H1 (cell line): Measurements from ENCODE around the gene NDRG4. TPM values are rescaled to one million over a fixed set of nuclear protein-coding genes. Genes with fewer than 3 reads are reported as not detected.

ENCODE experiments used
- CTCF ChIA-PET: fragments of 300-600 bp; sonication (Branson Sonifier 250); formaldehyde crosslinking; loops from one replicate; lab custom pipeline; 2021; ENCODE audit not compliant: partially characterized antibody; lab: Charles Lee
- POLR2A ChIA-PET: fragments of 300-600 bp; sonication (Branson Sonifier 250); formaldehyde crosslinking; loops from one replicate; lab custom pipeline; 2021; ENCODE audit warnings: inconsistent platforms; ENCODE audit not compliant: partially characterized antibody; lab: Charles Lee
- DNase-seq, 2 experiments: peaks; one replicate each; pipeline versions ENCODE4 v3.0.0 to v3.0.0-alpha.2; 2010 to 2022; ENCODE audit warnings: low spot score in 2 of 2, low read depth in 1 of 2, mixed read lengths in 1 of 2
- FAIRE-seq: peaks from 2 replicates; lab custom pipeline; 2011; peaks lifted over from hg19 to GRCh38; lab: Jason Lieb, UNC
- H2AFZ ChIP-seq: 2 replicates; pipeline ENCODE4 v1.8.1; 2012; ENCODE audit warnings: low read length, inconsistent platforms
- H2AK5ac ChIP-seq: 2 replicates; pipeline ENCODE4 v1.6.1; 2013; ENCODE audit warnings: low read depth, low read length
- H2BK120ac ChIP-seq: replicated peaks from 2 replicates; pipeline ENCODE3; 2013; ENCODE audit warnings: low read depth, low read length, inconsistent platforms
- H2BK12ac ChIP-seq: 2 replicates; pipeline ENCODE4 v1.6.1; 2013; ENCODE audit warnings: low read depth, low read length
- H2BK15ac ChIP-seq: 2 replicates; pipeline ENCODE4 v1.6.1; 2013; ENCODE audit warnings: low read length
- H2BK20ac ChIP-seq: 2 replicates; pipeline ENCODE4 v1.6.1; 2013; ENCODE audit warnings: low read length
- H2BK5ac ChIP-seq: 2 replicates; pipeline ENCODE4 v1.6.1; 2013; ENCODE audit warnings: low read depth, low read length
- H3K14ac ChIP-seq: 2 replicates; pipeline ENCODE4 v1.6.1; 2013; ENCODE audit warnings: inconsistent platforms; ENCODE audit not compliant: insufficient read length
- H3K18ac ChIP-seq: 2 replicates; pipeline ENCODE4 v1.6.1; 2013; ENCODE audit warnings: low read length; ENCODE audit errors: extremely low read depth
- H3K23ac ChIP-seq: 2 replicates; pipeline ENCODE4 v1.6.1; 2013; ENCODE audit warnings: inconsistent platforms; ENCODE audit not compliant: insufficient read length
- H3K23me2 ChIP-seq: 2 replicates; pipeline ENCODE4 v1.6.1; 2013; ENCODE audit warnings: low read depth, low read length
- H3K27ac ChIP-seq: 2 replicates; pipeline ENCODE4 v1.6.1; 2011; ENCODE audit warnings: low read depth, low read length, inconsistent platforms
- H3K27me3 ChIP-seq, 4 experiments: replicated peaks in 1 of 4; 1 replicate in 1 of 4; 2 replicates in 3 of 4; pipeline versions ENCODE4 v1.6.1 to v1.8.1; 2011 to 2013; ENCODE audit warnings: low read length in 3 of 4, mild to moderate bottlenecking in 3 of 4, inconsistent platforms in 2 of 4, mixed read lengths in 2 of 4, moderate library complexity in 1 of 4; ENCODE audit not compliant: control insufficient read depth in 3 of 4, insufficient read depth in 3 of 4; ENCODE audit errors: extremely low read depth in 1 of 4
- H3K36me3 ChIP-seq, 4 experiments: 2 replicates each; pipeline versions ENCODE4 v1.6.1 to v1.8.1; 2011 to 2013; ENCODE audit warnings: mild to moderate bottlenecking in 4 of 4, low read length in 3 of 4, moderate library complexity in 2 of 4, control low read depth in 1 of 4, inconsistent platforms in 1 of 4; ENCODE audit not compliant: insufficient read depth in 4 of 4, control insufficient read depth in 2 of 4
- H3K4ac ChIP-seq: replicated peaks from 2 replicates; pipeline ENCODE3; 2013; ENCODE audit warnings: low read length, low read depth, mixed read lengths, inconsistent platforms; ENCODE audit not compliant: insufficient read length
- H3K4me1 ChIP-seq, 4 experiments: replicated peaks in 1 of 4; 1 replicate in 1 of 4; 2 replicates in 3 of 4; pipeline versions ENCODE4 v1.6.1 to v1.8.1; 2011 to 2013; ENCODE audit warnings: low read length in 3 of 4, inconsistent platforms in 2 of 4, mixed read lengths in 1 of 4; ENCODE audit not compliant: insufficient read depth in 4 of 4, control insufficient read depth in 3 of 4
- H3K4me2 ChIP-seq, 2 experiments: 2 replicates each; pipeline versions ENCODE4 v1.6.1 to v1.8.1; 2011 to 2013; ENCODE audit warnings: low read depth in 2 of 2, low read length in 2 of 2, control low read depth in 1 of 2, inconsistent platforms in 1 of 2, mild to moderate bottlenecking in 1 of 2; ENCODE audit not compliant: insufficient read depth in 1 of 2
- H3K4me3 ChIP-seq, 4 experiments: fragments of 200-600, 300-600 bp in 1 of 4; sonication (generic), shearing (Covaris generic), sonication (Bioruptor Twin) in 1 of 4; 2 replicates each; pipeline versions ENCODE4 v1.5.1 to v1.8.1; 2011 to 2016; ENCODE audit warnings: low read length in 4 of 4, low read depth in 3 of 4, control low read depth in 2 of 4, inconsistent platforms in 2 of 4, mild to moderate bottlenecking in 2 of 4, mixed read lengths in 1 of 4, moderate library complexity in 1 of 4; ENCODE audit not compliant: insufficient read depth in 2 of 4; ENCODE audit errors: extremely low read depth in 1 of 4
- H3K56ac ChIP-seq: replicated peaks from 2 replicates; pipeline ENCODE3; 2013; ENCODE audit warnings: low read depth, mild to moderate bottlenecking, mixed read lengths, low read length, inconsistent platforms; ENCODE audit not compliant: insufficient read length
- H3K79me1 ChIP-seq: 2 replicates; pipeline ENCODE4 v1.6.1; 2013; ENCODE audit warnings: low read depth, low read length, control low read depth
- H3K79me2 ChIP-seq, 2 experiments: 2 replicates each; pipeline versions ENCODE4 v1.6.1 to v1.8.1; 2012 to 2013; ENCODE audit warnings: low read length in 2 of 2, mild to moderate bottlenecking in 2 of 2, inconsistent platforms in 1 of 2; ENCODE audit not compliant: insufficient read depth in 2 of 2, control insufficient read depth in 1 of 2
- H3K9ac ChIP-seq, 4 experiments: replicated peaks in 1 of 4; 1 replicate in 1 of 4; 2 replicates in 3 of 4; pipeline versions ENCODE4 v1.6.1 to v1.8.1; 2011 to 2013; ENCODE audit warnings: low read depth in 3 of 4, low read length in 3 of 4, control low read depth in 2 of 4, mild to moderate bottlenecking in 2 of 4, moderate library complexity in 2 of 4, inconsistent platforms in 1 of 4; ENCODE audit errors: extremely low read depth in 1 of 4
- H3K9me3 ChIP-seq, 2 experiments: 2 replicates each; pipeline versions ENCODE4 v1.6.1 to v1.8.1; 2012 to 2013; ENCODE audit warnings: mild to moderate bottlenecking in 2 of 2, moderate library complexity in 2 of 2, control low read depth in 1 of 2, inconsistent platforms in 1 of 2, low read depth in 1 of 2, low read length in 1 of 2, mixed read lengths in 1 of 2; ENCODE audit not compliant: insufficient read depth in 2 of 2
- H4K20me1 ChIP-seq, 2 experiments: replicated peaks in 1 of 2; 2 replicates each; pipeline versions ENCODE3 to v1.8.1; 2011 to 2013; ENCODE audit warnings: inconsistent platforms in 2 of 2, low read length in 2 of 2, mild to moderate bottlenecking in 1 of 2; ENCODE audit not compliant: insufficient read depth in 2 of 2, control insufficient read depth in 1 of 2
- H4K5ac ChIP-seq: 2 replicates; pipeline ENCODE4 v1.6.1; 2013; ENCODE audit warnings: low read length, low read depth, mixed read lengths, inconsistent platforms; ENCODE audit not compliant: insufficient read length
- H4K8ac ChIP-seq: 2 replicates; pipeline ENCODE4 v1.8.0; 2013; ENCODE audit warnings: mild to moderate bottlenecking, moderate library complexity, low read length, inconsistent platforms; ENCODE audit not compliant: insufficient read depth; ENCODE audit errors: extremely low read depth
- H4K91ac ChIP-seq: replicated peaks from 2 replicates; pipeline ENCODE3; 2013; ENCODE audit warnings: low read length, mixed read lengths, inconsistent platforms; ENCODE audit not compliant: insufficient read length
- ASH2L ChIP-seq: fragments of 200-600, 300-600 bp; sonication (generic); IDR thresholded peaks from one replicate; pipeline ENCODE4 v1.7.1; 2017; ENCODE audit warnings: low read length
- BCL11A ChIP-seq, 2 experiments: IDR thresholded peaks; one replicate each; pipeline ENCODE4 v1.6.1; 2011; ENCODE audit warnings: low read depth in 2 of 2, low read length in 2 of 2, mild to moderate bottlenecking in 2 of 2
- CTBP2 ChIP-seq: IDR thresholded peaks from 2 replicates; pipeline ENCODE4 v1.7.0; 2011; ENCODE audit warnings: borderline replicate concordance, mild to moderate bottlenecking, moderate library complexity, mixed read lengths, low read length; ENCODE audit not compliant: insufficient read depth, insufficient read length
- HDAC2 ChIP-seq, 2 experiments: fragments of 300-600 bp in 1 of 2; sonication (generic) in 1 of 2; IDR thresholded peaks; 2 replicates each; pipeline ENCODE4 v1.6.1; 2011 to 2012; ENCODE audit warnings: low read depth in 2 of 2, low read length in 2 of 2, mild to moderate bottlenecking in 2 of 2, moderate library complexity in 2 of 2, borderline replicate concordance in 1 of 2, inconsistent platforms in 1 of 2
- JUND ChIP-seq: IDR thresholded peaks from 2 replicates; pipeline ENCODE4 v1.6.1; 2011; ENCODE audit warnings: mild to moderate bottlenecking, improper control_type of control experiment, low read length
- KDM4A ChIP-seq: IDR thresholded peaks from one replicate; pipeline ENCODE4 v1.7.1; 2012; ENCODE audit warnings: low read depth, mild to moderate bottlenecking, moderate library complexity, low read length, inconsistent platforms; ENCODE audit not compliant: severe bottlenecking
- POLR2AphosphoS5 ChIP-seq: IDR thresholded peaks from 2 replicates; pipeline ENCODE4 v1.6.1; 2011; ENCODE audit warnings: low read depth, low read length
- SIN3A ChIP-seq, 2 experiments: IDR thresholded peaks in 1 of 2; conservative IDR thresholded peaks in 1 of 2; 2 replicates each; pipeline ENCODE4 v1.6.1; 2011 to 2012; ENCODE audit warnings: low read length in 2 of 2, improper control_type of control experiment in 1 of 2, low read depth in 1 of 2, mild to moderate bottlenecking in 1 of 2
- SP2 ChIP-seq: IDR thresholded peaks from 2 replicates; pipeline ENCODE4 v1.6.1; 2012; ENCODE audit warnings: mild to moderate bottlenecking, low read length, inconsistent platforms
- SRF ChIP-seq: IDR thresholded peaks from 2 replicates; pipeline ENCODE4 v1.6.1; 2011; ENCODE audit warnings: mild to moderate bottlenecking, low read depth, low read length, moderate library complexity
- YY1 ChIP-seq: IDR thresholded peaks from 2 replicates; pipeline ENCODE4 v1.6.1; 2011; ENCODE audit warnings: low read depth, mild to moderate bottlenecking, low read length
- ZNF274 ChIP-seq: IDR thresholded peaks from 2 replicates; pipeline ENCODE4 v1.7.0; 2012; ENCODE audit warnings: low read length, borderline replicate concordance; ENCODE audit errors: extremely low read depth
- WGBS, 2 experiments: shearing (Covaris generic) in 1 of 2; methylation state at CpG; one replicate each; pipeline versions ENCODE4 v1.1.6 to v1.1.7; 2013 to 2015; ENCODE audit warnings: low lambda C conversion rate in 2 of 2, mixed read lengths in 2 of 2, inconsistent platforms in 1 of 2, low coverage in 1 of 2, missing lambda C conversion rate in 1 of 2; ENCODE audit not compliant: insufficient replicate concordance in 2 of 2, insufficient coverage in 1 of 2, insufficient read length in 1 of 2; ENCODE audit errors: extremely low coverage in 1 of 2, missing lambda C conversion rate in 1 of 2; 5-methylcytosine and 5-hydroxymethylcytosine counted together
- polyA plus RNA-seq, 7 experiments: library from polyadenylated mRNA; depleted of rRNA in 3 of 7; stranded (reverse) in 5 of 7; unstranded in 2 of 7; fragments of >200 nt in 5 of 7; fragments of 200-250 nt in 2 of 7; gene quantifications; 1 replicate in 5 of 7; 2 replicates in 1 of 7; 4 replicates in 1 of 7; pipeline versions ENCODE4 v1.2.1 to v1.2.3, GENCODE V29; 2011 to 2013; ENCODE audit warnings: missing spikeins in 2 of 7, mixed read lengths in 2 of 7
- total RNA-seq: library from RNA; stranded (reverse); fragmentation: NEBNext Ultra II Directional; extraction: Animal tissue kit (Norgen Biotek cat#: 25700); gene quantifications from 2 replicates; pipeline ENCODE4 v1.2.1, GENCODE V29; 2021
- TF ChIP-seq, protein P1 (sequence below): IDR thresholded peaks from 2 replicates; pipeline ENCODE4 v1.6.1; 2012; ENCODE audit warnings: inconsistent platforms

The NDRG4 gene
- total and polyA plus RNA-seq, 2 of the 8 experiments (the other 6 are each of a cell fraction or from before 2014, with no cell fraction given), result 20.8 to 30.9 TPM

DNA sequence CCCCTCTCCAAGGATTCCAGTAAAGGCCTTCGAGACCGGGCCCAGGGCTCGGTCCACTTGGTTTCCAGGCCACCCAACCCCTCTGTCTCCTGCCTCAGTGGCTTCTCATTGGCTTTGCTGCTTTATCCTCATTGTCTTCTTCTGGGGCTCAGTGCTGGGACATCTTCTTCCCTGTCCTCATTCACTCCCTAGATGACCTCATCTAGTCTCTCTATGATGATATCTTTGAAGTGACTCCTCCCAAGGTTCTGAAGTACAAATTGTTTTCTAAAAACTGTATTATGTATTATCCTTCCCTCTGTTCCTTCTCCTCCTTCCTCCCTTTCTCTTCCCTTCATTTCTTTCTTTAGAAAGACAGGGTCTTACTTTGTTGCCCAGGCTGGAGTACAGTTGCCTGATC, 27.1 kb upstream of the NDRG4 start:
- no peak overlapping the region for H2BK5ac ChIP-seq
- no peak for TF ChIP-seq CTBP2
- no peak for TF ChIP-seq SIN3A (conservative IDR thresholded peaks at IDR 0.05 in 1 of 2, IDR thresholded peaks at IDR 0.05 in 1 of 2; ENCODE audit: low read depth in 1 of 2, low read length in 2 of 2)
- TF ChIP-seq, protein P1, sequence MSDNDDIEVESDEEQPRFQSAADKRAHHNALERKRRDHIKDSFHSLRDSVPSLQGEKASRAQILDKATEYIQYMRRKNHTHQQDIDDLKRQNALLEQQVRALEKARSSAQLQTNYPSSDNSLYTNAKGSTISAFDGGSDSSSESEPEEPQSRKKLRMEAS, result no peak
- no peak for TF ChIP-seq ASH2L
- TF ChIP-seq SRF, result no peak
- no peak for TF ChIP-seq YY1
- no peak for TF ChIP-seq JUND
- no peak for TF ChIP-seq BCL11A (IDR thresholded peaks at IDR 0.05; ENCODE audit: low read depth in 2 of 2, low read length in 2 of 2)
- TF ChIP-seq ZNF274, result no peak
- TF ChIP-seq KDM4A, result no peak
- TF ChIP-seq HDAC2 (IDR thresholded peaks at IDR 0.05; ENCODE audit: borderline replicate concordance in 1 of 2, low read depth in 2 of 2, low read length in 2 of 2), result no peak
- TF ChIP-seq SP2, result no peak
- no peak for TF ChIP-seq POLR2AphosphoS5
- no peak overlapping the region for H2AK5ac ChIP-seq
- no peak overlapping the region for H3K18ac ChIP-seq
- H3K36me3 ChIP-seq, result no peaks in the 10 kb centered on the region
- no peaks in the 10 kb centered on the region for H4K20me1 ChIP-seq
- H3K4me2 ChIP-seq, result no peak overlapping the region
- H2BK12ac ChIP-seq, result no peak overlapping the region
- no peak for FAIRE-seq
- H3K4me3 ChIP-seq, result no peak overlapping the region
- H4K91ac ChIP-seq, result no peak overlapping the region
- ChIA-PET POLR2A (interaction anchor here (0.6 kb wide), 1 partner anchor 13 kb away, joined by 4 read pairs; no protein-coding TSS in a partner anchor), CTCF (interaction anchor here (0.7 to 2.5 kb wide), 6 partner anchors 8 to 173 kb away, joined by 3 to 9 read pairs (median 6); no protein-coding TSS in a partner anchor)
- no peak overlapping the region for H2BK20ac ChIP-seq
- H4K5ac ChIP-seq, result no peak overlapping the region
- no peak overlapping the region for H3K27ac ChIP-seq
- no peak for DNase-seq
- no peak overlapping the region for H3K14ac ChIP-seq
- no peak overlapping the region for H3K23ac ChIP-seq
- H2AFZ ChIP-seq, result no peak overlapping the region
- WGBS, 2 experiments, result 100% methylated on average over 3 of the region's 3 CpGs; no CpG with 5 or more reads in 1 of the 2 experiments
- H3K23me2 ChIP-seq, result no peaks in the 10 kb centered on the region
- H3K27me3 ChIP-seq, result peaks cover 0 to 1% (median 0%) of the 10 kb centered on the region in 4 experiments; a peak in 1 of 7 replicates
- no peak overlapping the region for H2BK120ac ChIP-seq
- no peaks in the 10 kb centered on the region for H3K79me1 ChIP-seq
- H2BK15ac ChIP-seq, result no peak overlapping the region
- H3K79me2 ChIP-seq, result no peaks in the 10 kb centered on the region
- H3K9ac ChIP-seq, result no peak overlapping the region
- H3K4me1 ChIP-seq, result peaks cover 7 to 12% (median 10%) of the 10 kb centered on the region in 4 experiments; a peak in 5 of 7 replicates
- no peak overlapping the region for H3K56ac ChIP-seq
- H3K4ac ChIP-seq, result no peak overlapping the region
- H4K8ac ChIP-seq, result no peak overlapping the region
- H3K9me3 ChIP-seq, result no peaks in the 10 kb centered on the region
